ENCODE measurements around the gene HES5. TPM values are rescaled to one million over a fixed set of nuclear protein-coding genes. Genes with fewer than 3 reads are reported as not detected.

HES5 gene
- total and polyA plus RNA-seq, 2 of the 4 experiments (the other 2 are of a cell fraction) = not detected

DNA sequence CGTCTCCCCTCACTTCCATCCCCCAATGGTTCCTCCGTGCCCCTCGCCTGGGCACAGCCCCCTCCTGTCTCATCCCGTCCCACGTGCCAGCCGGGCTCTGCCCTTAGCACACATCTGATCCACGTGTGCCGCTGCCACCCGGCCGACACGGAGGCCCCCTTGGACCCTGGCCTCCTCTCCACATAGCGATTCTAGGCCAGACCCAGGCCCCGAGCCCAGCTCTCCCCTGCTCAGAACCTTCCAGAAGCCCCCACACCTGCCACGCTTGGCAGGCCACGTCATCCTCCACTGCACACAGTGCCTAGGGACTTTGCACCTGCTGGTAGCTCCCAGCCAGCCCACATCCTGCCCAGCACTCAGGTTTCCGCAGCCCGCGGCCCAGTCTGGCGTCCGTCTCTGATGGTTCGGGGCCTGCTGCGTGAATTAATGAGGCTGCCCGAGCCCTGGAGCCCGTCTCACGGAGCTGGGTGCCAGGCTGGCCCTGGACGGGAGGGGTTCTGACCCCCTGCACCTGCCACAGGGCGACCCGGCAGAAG, 33.9 kb downstream of the HES5 start:
- dilution Hi-C loops (cut with HindIII; ENCODE audit: low sequenced_read_pairs, unreplicated experiment) (no loop called here), in situ Hi-C loops (cut with MboI; ENCODE audit: low sequenced_read_pairs) (no loop called here), intact Hi-C loops (cut with micrococcal nuclease) (no loop called here)
- Histone ChIP-seq H3K4me3 (ENCODE audit: insufficient read depth, low read depth, low read length) (no peak overlapping the region), H2BK15ac (ENCODE audit: low read depth, low read length) (no peak overlapping the region), H4K20me1 (ENCODE audit: insufficient read depth, low read length) (no peaks in the 10 kb centered on the region; the same call in 1 of the 2 replicates), H3K56ac (ENCODE audit: extremely low read depth, insufficient read depth, low read length) (no peak overlapping the region), H4K8ac (ENCODE audit: low read depth in 2 of 2, low read length in 2 of 2) (no peak overlapping the region), H3K4ac (ENCODE audit: low read depth, low read length) (no peak overlapping the region), H3K27me3 (ENCODE audit: control insufficient read depth, insufficient read depth, low read length) (peaks cover 12% of the 10 kb centered on the region; the same call in 1 of the 2 replicates), H3K4me1 (ENCODE audit: control insufficient read depth, insufficient read depth, low read length) (no peaks in the 10 kb centered on the region), H3K79me1 (ENCODE audit: low read depth in 1 of 2, low read length in 2 of 2) (no peaks in the 10 kb centered on the region), H3K23ac (ENCODE audit: low read depth, low read length) (no peak overlapping the region), H3K27ac (ENCODE audit: insufficient read depth, low read length) (no peak overlapping the region), H3K4me2 (ENCODE audit: low read depth, low read length) (no peak overlapping the region), H3K18ac (ENCODE audit: low read depth, low read length) (no peak overlapping the region), H3K9me3 (ENCODE audit: control insufficient read depth, insufficient read depth, low read length) (no peaks in the 10 kb centered on the region), H4K5ac (ENCODE audit: low read depth, low read length) (no peak overlapping the region), H2AK5ac (ENCODE audit: low read depth, low read length) (no peak overlapping the region), H2BK5ac (ENCODE audit: low read depth, low read length, poor library complexity, severe bottlenecking) (no peak overlapping the region), H3K9ac (ENCODE audit: low read depth, low read length) (no peak overlapping the region), H2AFZ (replicated peaks; ENCODE audit: low read length, poor library complexity) (no peak overlapping the region), H2BK20ac (ENCODE audit: low read depth, low read length) (no peak overlapping the region), H3K36me3 (ENCODE audit: control insufficient read depth, insufficient read depth, low read length) (no peaks in the 10 kb centered on the region), H2BK120ac (ENCODE audit: low read depth, low read length) (no peak overlapping the region), H3K9me1 (ENCODE audit: insufficient read depth, low read length) (no peaks in the 10 kb centered on the region), H4K91ac (ENCODE audit: insufficient read depth, low read depth, low read length) (no peak overlapping the region), H2AK9ac (replicated peaks; ENCODE audit: low read depth, low read length, poor library complexity) (no peak overlapping the region), H3K14ac (replicated peaks; ENCODE audit: low read depth, low read length) (no peak overlapping the region)
- ChIA-PET CTCF (no interaction called here), POLR2A (ENCODE audit: unreplicated experiment) (no interaction called here)
- no peak for TF ChIP-seq CHD1 (IDR thresholded peaks at IDR 0.05; ENCODE audit: low read depth, low read length)
- no peak for TF ChIP-seq CEBPB (IDR thresholded peaks at IDR 0.05; ENCODE audit: low read depth, low read length)
- no peak for TF ChIP-seq MXI1 (IDR thresholded peaks at IDR 0.05; ENCODE audit: borderline replicate concordance, low read depth, low read length)
- no peak for TF ChIP-seq RAD21 (IDR thresholded peaks at IDR 0.05; ENCODE audit: low read length)
- no peak for TF ChIP-seq RFX5 (IDR thresholded peaks at IDR 0.05; ENCODE audit: low read depth, low read length)
- TF ChIP-seq BHLHE40 (IDR thresholded peaks at IDR 0.05; ENCODE audit: low read depth, low read length) = no peak
- no peak for TF ChIP-seq MAFK (IDR thresholded peaks at IDR 0.05; ENCODE audit: low read depth, low read length)
- BruUV-seq (replicated peaks) = no TSS peak
- 87% methylated on average over 14 of the region's 28 CpGs; no CpG with 5 or more reads in 1 of the 2 experiments for WGBS, 2 experiments (ENCODE audit: extremely low coverage in 2 of 2, insufficient read length in 1 of 2)
- DNase-seq = no peak
- no peak for ATAC-seq (ENCODE audit: low read depth)
